ENCODE data around the gene PCDH18. TPM values are rescaled to one million over a fixed set of nuclear protein-coding genes. Genes with fewer than 3 reads are reported as not detected.

Gene PCDH18
- total and polyA plus RNA-seq, 2 experiments from 2014 or later: 119 to 255 TPM

DNA sequence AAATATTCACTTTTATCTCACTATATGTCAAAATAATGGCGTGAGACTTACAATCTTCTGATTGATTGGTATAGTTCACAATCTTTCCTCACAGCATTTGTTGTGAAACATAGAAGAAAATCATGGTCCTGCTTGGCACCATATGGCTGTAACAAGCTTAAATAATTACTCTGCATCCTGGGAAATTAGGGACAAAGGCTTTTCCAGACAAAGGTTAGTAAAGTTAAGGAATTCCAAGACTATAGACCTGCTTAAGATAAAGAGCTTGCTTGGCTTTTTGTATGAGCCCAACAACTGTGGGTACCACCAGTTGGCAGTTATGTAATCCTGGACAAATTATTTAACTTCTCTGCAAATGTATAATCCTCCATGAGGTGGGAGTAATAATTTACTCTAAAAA, 3.4 kb upstream of the PCDH18 start:
- in situ Hi-C loops (cut with MboI): loop anchor here (25.0 kb wide), 2 partner anchors 327 to 1152 kb away; no protein-coding TSS in a partner anchor

DNA sequence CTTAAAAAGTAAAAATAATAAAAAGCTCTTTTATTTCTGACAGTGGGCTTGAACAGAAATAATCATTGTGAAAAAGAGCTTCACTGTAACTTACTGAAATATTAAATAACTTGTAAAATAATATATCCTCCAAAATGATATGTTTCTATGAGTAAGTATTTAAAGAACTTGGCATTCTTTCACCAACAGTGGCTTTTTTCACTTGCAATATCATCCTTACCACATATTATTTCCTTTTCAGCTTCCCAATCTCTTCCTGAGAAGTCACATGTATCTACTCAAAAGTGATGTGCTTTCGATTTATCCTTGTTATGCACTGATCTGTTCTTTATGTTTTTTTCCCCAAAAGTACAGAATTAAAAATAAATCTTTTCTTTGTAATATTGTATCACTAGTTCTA, 2.2 kb upstream of the PCDH18 start:
- 4 to 5% methylated on average over 1 of the region's 1 CpG for WGBS, 2 experiments (ENCODE audit: low coverage in 1 of 2, low lambda C conversion rate in 2 of 2, missing lambda C conversion rate in 2 of 2)
- H3K9me3 ChIP-seq (ENCODE audit: low read depth): no peaks in the 10 kb centered on the region
- no peak for TF ChIP-seq EZH2phosphoT487 (IDR thresholded peaks at IDR 0.05; ENCODE audit: insufficient read depth, low read depth)
- TF ChIP-seq EZH2 (IDR thresholded peaks at IDR 0.05; ENCODE audit: insufficient read depth, poor library complexity, severe bottlenecking): no peak
- H3K27ac ChIP-seq: peak overlapping the region; percentile 88
- H3K4me3 ChIP-seq: peak overlapping the region; percentile 98
- no peaks in the 10 kb centered on the region for H3K9me2 ChIP-seq (ENCODE audit: insufficient read depth)
- in situ Hi-C loops (cut with MboI): loop anchor here (25.0 kb wide), 2 partner anchors 328 to 1153 kb away; no protein-coding TSS in a partner anchor
- peaks cover 38% of the 10 kb centered on the region for H3F3A ChIP-seq (ENCODE audit: insufficient read depth)
- peak overlapping the region; percentile 93 for H3K9ac ChIP-seq
- H3K4me2 ChIP-seq (ENCODE audit: unreplicated experiment): peak overlapping the region; percentile 94
- H3K79me2 ChIP-seq (ENCODE audit: insufficient read depth): peaks cover 52% of the 10 kb centered on the region
- peak; percentile 65 for DNase-seq
- H3K36me3 ChIP-seq (ENCODE audit: low read depth): peaks cover 14% of the 10 kb centered on the region; the same call in 1 of the 2 replicates
- H2AFZ ChIP-seq: peak overlapping the region; percentile 73
- H3K4me1 ChIP-seq (ENCODE audit: insufficient read depth): peaks cover 23% of the 10 kb centered on the region
- no peaks in the 10 kb centered on the region for H3K27me3 ChIP-seq (replicated peaks; ENCODE audit: insufficient read depth)
- no peaks in the 10 kb centered on the region for H4K20me1 ChIP-seq (ENCODE audit: insufficient read depth)

More for the DNA sequence above, 3.4 kb upstream of the PCDH18 start:
- no peak for TF ChIP-seq EZH2 (IDR thresholded peaks at IDR 0.05; ENCODE audit: insufficient read depth, poor library complexity, severe bottlenecking)
- no peak for TF ChIP-seq EZH2phosphoT487 (IDR thresholded peaks at IDR 0.05; ENCODE audit: insufficient read depth, low read depth)
- H3K27ac ChIP-seq: no peak overlapping the region
- peaks cover 3% of the 10 kb centered on the region; the same call in 1 of the 2 replicates for H3K36me3 ChIP-seq (ENCODE audit: low read depth)
- H2AFZ ChIP-seq: no peak overlapping the region
- H3K4me2 ChIP-seq (ENCODE audit: unreplicated experiment): no peak overlapping the region
- no peaks in the 10 kb centered on the region for H3K27me3 ChIP-seq (replicated peaks; ENCODE audit: insufficient read depth)
- no peak overlapping the region for H3K9ac ChIP-seq
- DNase-seq: no peak
- peaks cover 28% of the 10 kb centered on the region for H3F3A ChIP-seq (ENCODE audit: insufficient read depth)
- H4K20me1 ChIP-seq (ENCODE audit: insufficient read depth): no peaks in the 10 kb centered on the region
- no peak overlapping the region for H3K4me3 ChIP-seq
- H3K4me1 ChIP-seq (ENCODE audit: insufficient read depth): peaks cover 26% of the 10 kb centered on the region
- peaks cover 40% of the 10 kb centered on the region for H3K79me2 ChIP-seq (ENCODE audit: insufficient read depth)
- H3K9me3 ChIP-seq (ENCODE audit: low read depth): no peaks in the 10 kb centered on the region
- no peaks in the 10 kb centered on the region for H3K9me2 ChIP-seq (ENCODE audit: insufficient read depth)
- WGBS, 2 experiments (ENCODE audit: low coverage in 1 of 2, low lambda C conversion rate in 2 of 2, missing lambda C conversion rate in 2 of 2): 96 to 100% methylated on average over 1 of the region's 1 CpG

GRCh38 chr4:137533855-137534254, 1.6 kb upstream of the PCDH18 start:
- peaks cover 23% of the 10 kb centered on the region for H3K4me1 ChIP-seq (ENCODE audit: insufficient read depth)
- H3K4me2 ChIP-seq (ENCODE audit: unreplicated experiment): peak overlapping the region; percentile 94
- DNase-seq: no peak
- H3K36me3 ChIP-seq (ENCODE audit: low read depth): peaks cover 21% of the 10 kb centered on the region
- peaks cover 44% of the 10 kb centered on the region for H3F3A ChIP-seq (ENCODE audit: insufficient read depth)
- H3K27ac ChIP-seq: peak overlapping the region; percentile 88
- peak overlapping the region; percentile 73 for H2AFZ ChIP-seq
- in situ Hi-C loops (cut with MboI): loop anchor here (25.0 kb wide), 2 partner anchors 328 to 1153 kb away; no protein-coding TSS in a partner anchor
- no peaks in the 10 kb centered on the region for H4K20me1 ChIP-seq (ENCODE audit: insufficient read depth)
- WGBS, 2 experiments (ENCODE audit: low coverage in 1 of 2, low lambda C conversion rate in 2 of 2, missing lambda C conversion rate in 2 of 2): 0 to 6% methylated on average over 2 of the region's 2 CpGs
- H3K79me2 ChIP-seq (ENCODE audit: insufficient read depth): peaks cover 59% of the 10 kb centered on the region
- H3K4me3 ChIP-seq: peak overlapping the region; percentile 98
- H3K9me3 ChIP-seq (ENCODE audit: low read depth): no peaks in the 10 kb centered on the region
- TF ChIP-seq EZH2 (IDR thresholded peaks at IDR 0.05; ENCODE audit: insufficient read depth, poor library complexity, severe bottlenecking) (no peak), EZH2phosphoT487 (IDR thresholded peaks at IDR 0.05; ENCODE audit: insufficient read depth, low read depth) (no peak)
- no peaks in the 10 kb centered on the region for H3K9me2 ChIP-seq (ENCODE audit: insufficient read depth)
- peak overlapping the region; percentile 93 for H3K9ac ChIP-seq
- no peaks in the 10 kb centered on the region for H3K27me3 ChIP-seq (replicated peaks; ENCODE audit: insufficient read depth)

- H3K9me3 ChIP-seq (ENCODE audit: low read depth): no peaks in the 10 kb centered on the region
- peak; percentile 60 for DNase-seq
- H3K27ac ChIP-seq: peak overlapping the region; percentile 88
- no peaks in the 10 kb centered on the region for H3K27me3 ChIP-seq (replicated peaks; ENCODE audit: insufficient read depth)
- peak overlapping the region; percentile 73 for H2AFZ ChIP-seq
- TF ChIP-seq EZH2phosphoT487 (IDR thresholded peaks at IDR 0.05; ENCODE audit: insufficient read depth, low read depth) (no peak), EZH2 (IDR thresholded peaks at IDR 0.05; ENCODE audit: insufficient read depth, poor library complexity, severe bottlenecking) (no peak)
- peaks cover 23% of the 10 kb centered on the region for H3K4me1 ChIP-seq (ENCODE audit: insufficient read depth)
- peak overlapping the region; percentile 94 for H3K4me2 ChIP-seq (ENCODE audit: unreplicated experiment)
- in situ Hi-C loops (cut with MboI): loop anchor here (25.0 kb wide), 2 partner anchors 329 to 1154 kb away; no protein-coding TSS in a partner anchor
- H3K79me2 ChIP-seq (ENCODE audit: insufficient read depth): peaks cover 69% of the 10 kb centered on the region
- peaks cover 54% of the 10 kb centered on the region for H3F3A ChIP-seq (ENCODE audit: insufficient read depth)
- H4K20me1 ChIP-seq (ENCODE audit: insufficient read depth): no peaks in the 10 kb centered on the region
- H3K9me2 ChIP-seq (ENCODE audit: insufficient read depth): no peaks in the 10 kb centered on the region
- H3K9ac ChIP-seq: peak overlapping the region; percentile 93
- 2 to 4% methylated on average over 3 of the region's 3 CpGs for WGBS, 2 experiments (ENCODE audit: low coverage in 1 of 2, low lambda C conversion rate in 2 of 2, missing lambda C conversion rate in 2 of 2)
- H3K36me3 ChIP-seq (ENCODE audit: low read depth): peaks cover 31% of the 10 kb centered on the region
- H3K4me3 ChIP-seq: peak overlapping the region; percentile 98
These were observed 559 bp upstream of the PCDH18 start for GRCh38 chr4:137532869-137533236.

Measured in GM23248 (cell line).